ENCODE data around the gene ZNF879. TPM values are rescaled to one million over a fixed set of nuclear protein-coding genes. Genes with fewer than 3 reads are reported as not detected.

The ZNF879 gene
- total and polyA plus RNA-seq, 9 of the 15 experiments (the other 6 are each of a cell fraction or from before 2014, with no cell fraction given), result 0.01 to 0.80 (median 0.33) TPM

DNA sequence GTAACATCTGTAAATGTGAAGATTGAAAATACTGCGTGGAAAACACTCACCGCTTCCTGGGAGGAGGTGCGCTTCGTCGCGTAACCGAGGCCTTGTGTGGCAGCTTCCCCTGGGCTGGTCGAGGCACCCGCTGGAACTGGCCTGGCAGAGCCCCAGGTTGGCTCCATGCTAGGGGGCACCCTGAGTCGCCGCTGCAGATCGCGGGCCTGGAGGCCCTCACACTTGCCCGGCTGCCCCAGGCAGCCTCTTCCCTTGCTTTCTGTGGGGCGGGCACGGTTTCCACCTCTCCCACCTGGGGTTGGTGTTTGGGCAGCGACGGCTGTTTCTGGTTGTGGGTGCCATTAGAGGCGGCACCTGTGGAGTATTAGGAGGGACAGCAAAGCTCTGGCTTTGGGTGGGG is 37.4 kb downstream of the ZNF879 start:
- Histone ChIP-seq H3K4me2 (ENCODE audit: insufficient read depth, low read length) (no peak overlapping the region), H3K9ac (ENCODE audit: insufficient read depth in 1 of 2, low read depth in 2 of 2, low read length in 2 of 2) (no peak overlapping the region), H3K9me1 (ENCODE audit: control insufficient read depth, insufficient read depth, low read length) (no peaks in the 10 kb centered on the region), H3K27ac (ENCODE audit: extremely low read depth, low read depth, low read length) (no peak overlapping the region), H3K4me3 (no peak overlapping the region), H4K20me1 (replicated peaks; ENCODE audit: control insufficient read depth, insufficient read depth, low read length) (no peaks in the 10 kb centered on the region), H3K4me1 (replicated peaks in 1 of 2; ENCODE audit: control insufficient read depth in 2 of 2, insufficient read depth in 2 of 2, low read length in 2 of 2) (peaks cover 0 to 7% of the 10 kb centered on the region in 2 experiments; a peak in 1 of 5 replicates), H3K9me3 (replicated peaks; ENCODE audit: control insufficient read depth, insufficient read depth, low read depth, low read length) (no peaks in the 10 kb centered on the region), H3K27me3 (ENCODE audit: control insufficient read depth in 2 of 2, insufficient read depth in 2 of 2, low read length in 2 of 2) (no peaks in the 10 kb centered on the region), H3K36me3 (ENCODE audit: control insufficient read depth, insufficient read depth, low read length) (no peaks in the 10 kb centered on the region), H2AFZ (ENCODE audit: low read depth, low read length) (no peak overlapping the region), H3K79me2 (ENCODE audit: control insufficient read depth, insufficient read depth, low read length) (no peaks in the 10 kb centered on the region)
- ChIA-PET CTCF (ENCODE audit: low intra/inter-chr PET ratio) (no interaction called here), POLR2A (no interaction called here)
- ATAC-seq (no peak), DNase-seq (ENCODE audit: extremely low read depth in 1 of 4, low spot score in 3 of 4) (no peak), FAIRE-seq (no peak)
- in situ Hi-C loops (cut with MboI), result no loop called here
- intact Hi-C loops (cut with micrococcal nuclease), result no loop called here
- 3% methylated on average over 13 of the region's 19 CpGs for WGBS (ENCODE audit: insufficient coverage, low coverage, missing lambda C conversion rate)
- no TSS peak for BruUV-seq (replicated peaks)
- TF ChIP-seq GTF2A2 (tag; IDR thresholded peaks at IDR 0.05), result no peak
- no peak for TF ChIP-seq CREB1 (IDR thresholded peaks at IDR 0.05)
- no peak for TF ChIP-seq CREB1 (CRISPR knock-in tag; IDR thresholded peaks at IDR 0.05)
- TF ChIP-seq VEZF1 (CRISPR knock-in tag; IDR thresholded peaks at IDR 0.05), result no peak
- no peak for TF ChIP-seq KDM1A (IDR thresholded peaks at IDR 0.05)
- no peak for TF ChIP-seq ZNF764 (CRISPR knock-in tag; IDR thresholded peaks at IDR 0.05; ENCODE audit: low read depth)
- no peak for TF ChIP-seq HNRNPUL1 (IDR thresholded peaks at IDR 0.05; ENCODE audit: low read length)
- TF ChIP-seq PRMT5 (CRISPR knock-in tag; IDR thresholded peaks at IDR 0.05), result no peak
- TF ChIP-seq TFAM (CRISPR knock-in tag; conservative IDR thresholded peaks at IDR 0.05), result no peak
- no peak for TF ChIP-seq CHCHD3 (CRISPR knock-in tag; IDR thresholded peaks at IDR 0.05)

Data from K562 (cell line).